Activated CD8-positive, alpha-beta T cell treated with anti-CD3 and anti-CD28 coated beads for 36 hours (primary cell): ENCODE data around the gene PPAT. TPM values are rescaled to one million over a fixed set of nuclear protein-coding genes. Genes with fewer than 3 reads are reported as not detected.

ENCODE experiments used
- ATAC-seq: fragments of 200-7000 bp; cut with Tn5 transposase; one replicate; pipeline ENCODE4 v1.10.0; 2021; ENCODE audit warnings: mild to moderate bottlenecking, moderate library complexity
- CTCF ChIA-PET: fragments of 350-600 bp; sonication (Branson Sonifier 250); formaldehyde crosslinking; loops from one replicate; lab custom pipeline; 2021; ENCODE audit warnings: antibody characterized with exemption; lab: Charles Lee
- POLR2A ChIA-PET: fragments of 350-600 bp; sonication (Branson Sonifier 250); formaldehyde crosslinking; loops from one replicate; lab custom pipeline; 2021; ENCODE audit warnings: antibody characterized with exemption; lab: Charles Lee
- DNase-seq: peaks from one replicate; pipeline ENCODE4 v3.0.0-alpha.2; 2020
- H3K27ac Mint-ChIP-seq: one replicate; pipeline ENCODE4 v1.8.0; 2021; ENCODE audit warnings: mild to moderate bottlenecking, mixed read lengths
- H3K27me3 Mint-ChIP-seq: one replicate; pipeline ENCODE4 v1.8.0; 2021; ENCODE audit warnings: mixed read lengths
- H3K36me3 Mint-ChIP-seq: one replicate; pipeline ENCODE4 v1.8.0; 2021; ENCODE audit warnings: low read depth, mixed read lengths
- H3K4me1 Mint-ChIP-seq: one replicate; pipeline ENCODE4 v1.8.0; 2021; ENCODE audit warnings: low read depth, mixed read lengths
- H3K4me3 Mint-ChIP-seq: one replicate; pipeline ENCODE4 v1.8.0; 2021; ENCODE audit warnings: mild to moderate bottlenecking, moderate library complexity, mixed read lengths
- H3K9me3 Mint-ChIP-seq: one replicate; pipeline ENCODE4 v1.8.0; 2021; ENCODE audit warnings: mixed read lengths
- intact Hi-C: fragments of 100-400 bp; cut with micrococcal nuclease; formaldehyde crosslinking; loops from one replicate; pipeline ENCODE4 v1.10.0; 2022
- total RNA-seq, 2 experiments: library from RNA; stranded (reverse); gene quantifications; one replicate each; pipeline ENCODE4 v1.2.3, GENCODE V29; 2021
- TF ChIP-seq, protein P1 (sequence below): fragments of 200-600 bp; IDR thresholded peaks from one replicate; pipeline ENCODE4 v1.8.0; 2022; ENCODE audit warnings: antibody characterized with exemption, mild to moderate bottlenecking

The PPAT gene
- total RNA-seq, 2 experiments from 2014 or later = 44.1 to 46.9 TPM

DNA sequence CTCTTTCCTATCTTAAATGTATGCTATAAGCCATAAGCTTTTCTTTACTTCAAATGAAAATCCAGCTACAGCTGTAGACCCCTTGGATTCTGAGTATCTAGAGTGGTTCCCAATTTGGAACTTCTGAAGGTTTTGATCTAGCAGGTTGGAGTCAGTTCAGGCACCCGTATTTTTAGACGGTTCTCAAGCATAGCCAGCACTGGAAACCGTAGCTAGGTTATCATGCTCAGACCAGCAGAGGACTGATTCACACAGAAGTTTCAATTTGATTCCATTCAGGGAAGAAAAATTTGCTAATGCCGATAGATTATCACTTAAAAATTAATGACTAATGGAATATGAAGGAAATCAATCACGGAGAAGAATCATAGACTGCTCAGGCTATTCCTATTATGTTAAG lies 11.2 kb downstream of the PPAT start:
- no peak for DNase-seq
- Mint-ChIP-seq H3K4me3 (no peak overlapping the region), H3K36me3 (peaks cover 13% of the 10 kb centered on the region), H3K27me3 (no peaks in the 10 kb centered on the region), H3K9me3 (no peaks in the 10 kb centered on the region), H3K4me1 (peaks cover 24% of the 10 kb centered on the region), H3K27ac (no peak overlapping the region)
- intact Hi-C loops = no loop called here
- ATAC-seq = no peak
- ChIA-PET POLR2A (interaction anchor here (1.0 to 1.4 kb wide), 2 partner anchors 8 to 11 kb away, joined by 4 to 5 read pairs; partner anchors contain the start of genes PAICS and PPAT), CTCF (interaction anchor here (0.8 to 4.7 kb wide), 8 partner anchors 11 to 412 kb away, joined by 3 to 40 read pairs (median 6); partner anchors contain the start of genes PAICS and PPAT)
- TF ChIP-seq, protein P1, sequence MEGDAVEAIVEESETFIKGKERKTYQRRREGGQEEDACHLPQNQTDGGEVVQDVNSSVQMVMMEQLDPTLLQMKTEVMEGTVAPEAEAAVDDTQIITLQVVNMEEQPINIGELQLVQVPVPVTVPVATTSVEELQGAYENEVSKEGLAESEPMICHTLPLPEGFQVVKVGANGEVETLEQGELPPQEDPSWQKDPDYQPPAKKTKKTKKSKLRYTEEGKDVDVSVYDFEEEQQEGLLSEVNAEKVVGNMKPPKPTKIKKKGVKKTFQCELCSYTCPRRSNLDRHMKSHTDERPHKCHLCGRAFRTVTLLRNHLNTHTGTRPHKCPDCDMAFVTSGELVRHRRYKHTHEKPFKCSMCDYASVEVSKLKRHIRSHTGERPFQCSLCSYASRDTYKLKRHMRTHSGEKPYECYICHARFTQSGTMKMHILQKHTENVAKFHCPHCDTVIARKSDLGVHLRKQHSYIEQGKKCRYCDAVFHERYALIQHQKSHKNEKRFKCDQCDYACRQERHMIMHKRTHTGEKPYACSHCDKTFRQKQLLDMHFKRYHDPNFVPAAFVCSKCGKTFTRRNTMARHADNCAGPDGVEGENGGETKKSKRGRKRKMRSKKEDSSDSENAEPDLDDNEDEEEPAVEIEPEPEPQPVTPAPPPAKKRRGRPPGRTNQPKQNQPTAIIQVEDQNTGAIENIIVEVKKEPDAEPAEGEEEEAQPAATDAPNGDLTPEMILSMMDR = no peak

DNA sequence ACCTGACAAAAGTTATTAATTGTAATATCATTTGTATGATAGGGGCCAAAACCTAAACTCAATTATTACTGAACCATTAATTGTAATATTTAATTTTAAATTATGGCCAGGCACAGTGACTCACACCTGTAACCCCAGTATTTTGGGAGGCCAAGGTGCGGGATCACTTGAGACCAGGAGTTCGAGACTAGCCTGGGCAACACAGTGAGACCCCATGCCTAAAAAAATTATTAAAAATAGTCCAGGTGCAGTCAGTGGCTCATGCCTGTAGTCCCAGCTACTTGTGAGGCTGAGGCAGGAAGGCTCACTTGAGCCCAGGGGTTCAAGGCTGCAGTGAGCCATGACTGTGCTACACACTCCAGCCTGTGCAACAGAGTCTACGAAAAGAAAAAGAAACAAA lies 18.0 kb downstream of the PPAT start:
- DNase-seq (no peak), ATAC-seq (no peak)
- TF ChIP-seq, protein P1 = no peak
- H3K4me1 Mint-ChIP-seq = peaks cover 11% of the 10 kb centered on the region
- intact Hi-C loops = no loop called here
- H3K27me3 Mint-ChIP-seq = no peaks in the 10 kb centered on the region
- H3K27ac Mint-ChIP-seq = no peak overlapping the region
- no peaks in the 10 kb centered on the region for H3K9me3 Mint-ChIP-seq
- H3K36me3 Mint-ChIP-seq = peaks cover 2% of the 10 kb centered on the region
- H3K4me3 Mint-ChIP-seq = no peak overlapping the region
- ChIA-PET CTCF (interaction anchor here (1.8 kb wide), 1 partner anchor 8 kb away, joined by 5 read pairs; no protein-coding TSS in a partner anchor), POLR2A (interaction anchor here (0.6 to 1.3 kb wide), 2 partner anchors 18 to 26 kb away, joined by 4 read pairs; partner anchors contain the start of gene PPAT)

DNA sequence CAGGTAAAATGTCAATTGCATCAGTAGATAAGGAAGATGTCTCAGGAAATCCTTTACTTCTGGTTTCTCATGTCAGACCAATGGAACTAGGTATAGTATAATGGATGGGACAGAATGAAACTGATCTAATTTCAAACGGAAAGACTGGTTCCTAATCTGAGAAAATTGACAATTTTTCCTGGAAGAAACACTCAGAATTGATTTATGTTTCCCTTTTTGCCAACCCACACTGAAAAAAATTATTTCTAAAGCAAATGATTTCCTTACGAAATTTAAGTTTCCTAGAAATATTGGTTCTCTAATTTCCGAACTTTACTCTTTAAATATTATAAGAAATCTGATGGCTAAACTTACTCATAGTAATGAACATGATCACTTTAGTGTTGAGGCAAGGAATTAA lies 19.1 kb downstream of the PPAT start:
- CTCF ChIA-PET = interaction anchor here (1.8 kb wide), 1 partner anchor 9 kb away, joined by 5 read pairs; no protein-coding TSS in a partner anchor
- no peak for ATAC-seq
- Mint-ChIP-seq H3K4me1 (peaks cover 20% of the 10 kb centered on the region), H3K36me3 (peaks cover 2% of the 10 kb centered on the region), H3K4me3 (no peak overlapping the region), H3K9me3 (no peaks in the 10 kb centered on the region), H3K27ac (no peak overlapping the region), H3K27me3 (no peaks in the 10 kb centered on the region)
- DNase-seq = no peak
- intact Hi-C loops = no loop called here
- POLR2A ChIA-PET = interaction anchor here (1.6 kb wide), 1 partner anchor 30 kb away, joined by 4 read pairs; the partner anchor contains the start of gene AASDH
- TF ChIP-seq, protein P1 = no peak

DNA sequence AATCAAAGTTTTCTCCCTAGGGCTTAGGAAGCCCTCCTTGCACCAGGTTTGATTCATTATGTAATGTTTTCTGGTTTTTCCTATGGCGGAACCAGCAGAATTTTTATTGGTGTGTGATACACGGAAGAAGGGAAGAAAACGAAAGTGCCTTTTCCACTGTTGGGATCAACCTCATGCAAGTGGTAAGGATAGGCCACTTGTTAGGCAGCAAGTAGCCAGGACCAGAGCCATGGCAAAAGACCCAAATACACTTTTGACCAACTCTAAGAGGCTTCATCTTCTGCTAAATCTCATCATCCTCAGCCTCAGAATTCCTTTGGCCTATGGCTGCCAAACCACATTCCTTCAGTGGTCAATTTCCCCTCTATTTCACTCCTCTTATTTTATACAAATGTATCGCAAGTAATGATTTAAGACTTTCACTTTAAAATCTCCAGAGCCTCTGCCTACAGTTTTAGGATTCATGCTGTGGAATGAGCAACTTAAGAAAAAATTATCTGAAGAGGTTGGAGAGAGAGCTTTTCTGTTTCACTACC lies 21.2 kb downstream of the PPAT start:
- TF ChIP-seq, protein P1 = no peak
- Mint-ChIP-seq H3K4me3 (no peak overlapping the region), H3K4me1 (peaks cover 33% of the 10 kb centered on the region), H3K27me3 (no peaks in the 10 kb centered on the region), H3K9me3 (no peaks in the 10 kb centered on the region), H3K36me3 (no peaks in the 10 kb centered on the region), H3K27ac (no peak overlapping the region)
- POLR2A ChIA-PET = interaction anchor here (0.6 kb wide), 1 partner anchor 20 kb away, joined by 3 read pairs; no protein-coding TSS in a partner anchor
- ATAC-seq (no peak), DNase-seq (no peak)
- CTCF ChIA-PET = no interaction called here
- intact Hi-C loops = no loop called here
